Retina (tissue), 1 donor: Measurements from ENCODE around the gene TRABD2B.

ENCODE experiments used
- DNase-seq: peaks from one replicate; pipeline ENCODE4 v3.0.0-alpha.2; 2016

Gene TRABD2B

DNA sequence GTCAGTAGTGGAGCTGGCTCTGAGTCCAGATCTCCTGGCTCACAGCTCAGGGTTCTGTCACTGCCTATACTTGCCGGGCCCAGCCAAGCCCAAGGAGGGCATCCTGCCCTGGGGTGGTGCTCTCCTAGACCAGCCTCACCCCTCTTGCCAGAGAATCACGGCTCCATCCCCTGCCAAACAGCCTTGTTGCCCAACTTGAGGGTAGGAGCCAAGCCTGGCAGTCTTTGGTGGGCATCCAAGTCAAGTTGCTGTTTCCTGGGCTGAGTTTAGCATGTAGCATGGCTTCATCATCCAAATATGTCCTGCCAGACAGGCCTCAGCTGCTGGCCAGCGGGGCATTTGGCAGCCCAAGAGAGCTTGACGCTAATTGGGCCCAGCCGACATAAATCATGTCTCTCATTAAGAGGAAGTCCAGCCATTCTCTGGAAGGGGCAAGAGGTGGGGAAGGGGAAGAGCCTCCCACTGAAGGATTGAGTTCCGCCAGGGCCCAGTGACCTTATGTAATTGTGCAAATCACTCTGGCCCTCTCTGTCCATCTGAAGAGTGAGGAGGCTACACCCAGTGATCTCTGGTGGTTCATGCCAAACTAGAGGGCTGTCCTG is 22.6 kb upstream of the TRABD2B start:
- no peak for DNase-seq

DNA sequence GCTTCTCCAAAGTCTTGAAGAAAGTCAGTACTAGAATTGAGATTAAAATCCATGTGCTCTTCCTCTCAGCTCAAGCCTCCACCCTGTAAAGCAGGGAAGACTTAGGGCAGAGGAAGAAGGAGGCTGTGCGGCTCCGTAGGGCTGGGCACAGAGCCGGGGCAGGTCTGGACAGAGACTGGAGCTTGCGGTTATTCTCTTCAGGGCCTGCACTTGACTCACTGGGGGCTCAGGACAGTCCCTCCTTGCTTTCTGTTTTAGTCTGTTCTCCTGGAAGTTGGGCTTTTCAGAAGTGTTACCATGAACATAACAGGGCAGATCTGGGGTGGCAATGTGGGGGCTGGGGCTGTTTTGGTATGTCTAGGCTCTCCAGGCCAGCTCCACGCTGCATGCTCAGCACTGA is 21.6 kb upstream of the TRABD2B start:
- no peak for DNase-seq

DNA sequence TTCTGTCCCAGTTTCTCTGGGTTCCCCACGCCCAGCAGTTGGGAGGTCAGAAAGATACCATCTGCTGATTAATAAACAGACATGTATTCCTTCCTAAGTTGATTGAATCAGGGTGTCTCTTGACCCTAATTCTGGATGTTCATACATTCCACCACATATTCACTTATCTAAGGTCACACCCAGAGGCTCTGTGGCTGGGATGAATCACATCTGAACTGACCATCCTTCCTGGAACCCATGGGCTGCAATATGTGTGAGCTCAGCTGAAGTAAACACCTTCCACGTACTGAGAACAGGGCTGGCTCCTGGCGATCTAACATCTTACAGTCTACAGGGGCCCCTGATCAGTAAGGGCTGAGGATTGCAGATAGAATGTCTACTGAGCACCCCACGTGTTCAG is 20.5 kb upstream of the TRABD2B start:
- DNase-seq: no peak

DNA sequence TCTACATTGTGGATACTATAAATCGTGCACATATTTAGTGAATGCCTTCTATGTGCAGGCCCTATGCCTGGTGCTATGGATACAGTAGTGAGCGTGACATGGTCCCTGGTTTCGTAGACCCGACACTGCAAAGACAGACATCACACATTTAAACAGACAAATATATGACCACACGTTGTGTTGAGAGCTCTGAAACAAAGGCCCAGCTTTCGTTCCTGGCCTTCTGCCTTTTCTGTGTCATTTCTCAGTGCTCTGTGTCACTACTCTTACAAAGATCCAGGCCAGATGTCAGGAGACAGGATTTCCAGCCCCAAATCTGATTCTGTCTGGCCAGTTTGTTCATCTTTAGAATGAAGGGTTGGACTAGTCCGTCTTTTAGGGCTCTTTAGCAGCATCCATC is 19.3 kb upstream of the TRABD2B start:
- no peak for DNase-seq

DNA sequence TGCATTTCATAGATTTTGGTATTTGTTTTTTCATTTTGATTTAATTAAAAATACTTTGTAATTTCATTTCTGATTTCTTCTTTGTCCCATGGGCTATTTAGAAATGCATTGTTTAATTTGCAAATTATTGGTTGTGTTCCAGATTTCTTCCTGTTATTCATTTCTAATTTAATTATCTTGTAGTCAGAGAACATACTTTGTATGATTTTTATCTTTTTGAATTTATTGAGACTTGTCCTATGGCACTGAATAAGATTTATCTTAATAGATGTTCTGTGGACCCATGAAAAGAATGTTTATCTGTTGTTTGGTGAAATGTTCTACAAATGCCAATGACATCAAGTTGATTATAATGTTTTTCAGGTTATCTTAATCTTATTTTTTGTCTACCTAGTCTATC is 16.1 kb upstream of the TRABD2B start:
- no peak for DNase-seq

DNA sequence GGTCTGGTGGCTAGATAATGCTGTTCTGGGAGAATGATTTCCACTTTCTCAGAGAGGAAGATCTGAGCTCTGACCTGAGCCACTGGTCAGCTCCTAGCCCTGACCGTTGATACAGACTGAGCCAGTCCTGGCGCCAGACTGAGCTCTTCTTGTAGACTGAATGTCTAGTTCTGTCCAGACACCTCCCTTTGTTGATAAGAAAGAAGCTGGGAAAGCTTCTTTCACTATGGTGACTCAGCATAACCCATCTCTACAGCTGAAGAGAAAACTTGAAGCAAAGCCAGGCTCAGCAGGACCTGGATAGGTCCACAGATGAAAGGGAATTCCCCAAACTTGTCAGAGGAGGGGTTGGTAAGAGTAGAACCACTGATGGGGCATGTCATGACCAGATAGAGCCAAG is 9.9 kb upstream of the TRABD2B start:
- DNase-seq: no peak

DNA sequence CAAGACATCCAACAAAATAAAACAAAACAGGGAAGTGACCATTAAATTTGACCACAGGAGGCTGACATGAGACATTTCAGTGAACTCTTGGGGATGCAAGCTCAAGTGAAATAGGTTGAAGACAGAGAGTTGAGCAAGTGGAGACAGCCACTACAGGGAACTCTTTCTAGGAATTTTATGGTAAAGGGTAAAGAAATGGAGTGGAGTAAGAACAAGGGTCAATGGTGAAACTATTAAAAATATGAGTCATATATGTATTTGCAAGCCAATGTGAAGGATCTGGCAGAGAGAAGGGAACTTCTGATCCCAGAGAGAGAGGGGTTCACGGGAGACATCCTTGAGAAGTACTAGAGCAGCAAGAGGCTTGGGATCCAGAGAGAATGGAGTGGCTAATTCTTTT is 9.1 kb upstream of the TRABD2B start:
- DNase-seq: no peak

DNA sequence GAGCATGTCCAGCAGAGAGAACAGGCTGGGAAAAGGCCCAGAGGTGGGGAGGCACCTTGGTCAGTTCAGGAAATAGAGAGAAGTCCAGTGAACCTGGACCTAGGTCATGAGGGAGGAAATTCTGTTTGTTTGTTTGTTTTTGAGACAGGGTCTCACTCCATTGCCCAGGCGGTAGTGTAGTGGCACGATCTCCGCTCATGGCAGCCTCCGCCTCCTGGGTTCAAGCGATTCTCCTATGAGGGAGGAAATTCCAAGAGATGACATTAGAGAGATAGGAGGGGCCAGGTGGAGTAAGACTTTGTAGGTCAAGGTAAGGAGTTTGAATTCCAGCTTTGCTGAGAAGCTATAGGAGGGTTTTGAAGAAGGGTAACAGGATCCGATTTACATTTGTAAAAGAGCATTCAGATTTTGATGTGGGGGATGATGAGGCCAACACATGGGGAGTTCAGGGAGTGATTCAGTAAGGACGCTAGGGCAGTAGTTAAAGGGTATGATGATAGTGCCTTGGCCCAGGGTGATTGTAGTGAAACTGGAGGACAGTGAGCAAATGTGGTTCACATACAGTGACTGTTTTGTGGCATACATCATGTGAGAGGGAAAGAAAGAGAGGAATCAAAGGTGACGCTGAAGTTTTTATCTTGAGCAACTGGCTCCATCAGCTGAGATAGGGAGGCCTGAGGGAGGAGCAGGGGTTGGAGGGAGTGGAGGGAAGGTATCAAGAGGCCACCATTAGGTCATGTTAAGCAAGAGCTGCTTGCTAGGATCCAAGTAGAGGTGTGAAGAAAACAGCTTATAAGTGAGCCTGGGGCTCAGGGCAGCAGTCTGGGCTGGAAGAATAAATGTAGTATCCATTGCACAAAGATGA is 8.3 kb upstream of the TRABD2B start:
- no peak for DNase-seq

DNA sequence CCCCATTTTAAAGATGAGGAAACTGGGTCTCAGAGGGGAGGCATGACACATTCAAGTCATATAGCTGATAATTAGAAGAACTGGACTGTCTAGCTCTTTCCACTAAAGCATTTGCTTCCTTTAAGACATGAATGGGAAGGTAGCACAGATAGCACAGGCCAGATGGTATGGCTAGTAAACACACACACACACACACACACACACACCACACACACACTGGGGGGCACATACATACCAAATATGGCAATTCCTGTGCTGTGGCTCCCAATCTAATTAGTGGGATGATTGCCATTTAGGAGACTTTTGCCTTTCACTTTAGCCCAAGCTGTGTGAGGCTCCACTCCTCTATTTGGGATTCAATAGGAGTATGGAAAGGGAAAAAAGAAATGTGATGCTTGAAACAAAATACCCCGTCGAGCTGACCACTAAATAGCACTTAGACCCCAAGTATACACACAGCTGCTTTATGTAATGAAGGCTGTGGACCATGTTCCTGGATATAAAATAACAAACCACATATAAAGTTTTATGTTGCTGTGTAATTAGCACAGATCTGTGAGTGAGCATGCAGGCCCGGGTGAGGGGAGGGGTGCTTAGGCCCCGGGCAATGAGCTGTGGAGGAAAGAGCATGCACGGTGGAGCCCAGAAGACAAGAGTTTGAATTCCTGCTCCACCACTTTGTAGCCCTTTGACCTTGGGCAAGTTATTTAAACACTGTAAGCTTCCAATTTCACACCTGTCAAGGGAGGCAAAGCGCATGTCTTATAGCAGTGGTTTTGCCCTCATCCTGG is 6.8 kb upstream of the TRABD2B start:
- DNase-seq: no peak

DNA sequence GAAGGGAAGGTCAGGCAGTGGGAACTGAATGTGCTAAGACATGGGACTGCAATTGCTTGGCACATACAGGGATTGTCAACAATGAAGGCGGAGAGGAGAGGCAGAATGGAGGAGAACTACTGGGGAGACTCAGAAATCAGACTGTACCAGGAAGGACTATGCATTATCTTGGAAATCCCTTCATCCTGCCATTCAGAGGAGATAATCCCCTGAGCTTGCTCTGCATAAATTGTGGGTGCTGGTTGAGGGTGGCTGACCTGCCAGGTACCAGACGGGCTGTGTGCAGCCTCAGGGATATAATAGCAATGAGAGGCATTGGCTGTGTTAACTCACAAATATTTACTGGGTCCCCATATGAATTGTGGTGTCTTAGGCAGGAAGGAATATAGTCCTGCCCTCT is 5.0 kb upstream of the TRABD2B start:
- DNase-seq: no peak

DNA sequence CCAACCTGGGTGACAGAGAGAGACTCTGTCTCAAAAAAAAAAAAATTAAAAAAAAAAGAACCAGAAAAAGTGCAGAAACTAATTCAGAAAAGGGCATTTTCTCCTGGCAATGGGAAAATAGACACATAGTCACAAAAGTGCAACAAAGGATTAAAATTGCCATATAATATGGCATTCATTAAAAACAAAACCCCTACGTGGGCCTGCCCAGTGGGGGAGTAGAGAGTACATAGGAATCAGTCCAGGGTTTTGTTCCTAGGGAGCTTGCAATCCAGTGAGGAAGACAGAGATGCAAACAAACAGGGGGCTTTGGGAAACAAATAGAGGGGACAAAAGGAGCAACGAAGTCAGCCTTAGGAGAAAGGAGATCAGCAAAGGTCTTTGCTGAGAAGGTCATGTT is 4.5 kb upstream of the TRABD2B start:
- DNase-seq: no peak

DNA sequence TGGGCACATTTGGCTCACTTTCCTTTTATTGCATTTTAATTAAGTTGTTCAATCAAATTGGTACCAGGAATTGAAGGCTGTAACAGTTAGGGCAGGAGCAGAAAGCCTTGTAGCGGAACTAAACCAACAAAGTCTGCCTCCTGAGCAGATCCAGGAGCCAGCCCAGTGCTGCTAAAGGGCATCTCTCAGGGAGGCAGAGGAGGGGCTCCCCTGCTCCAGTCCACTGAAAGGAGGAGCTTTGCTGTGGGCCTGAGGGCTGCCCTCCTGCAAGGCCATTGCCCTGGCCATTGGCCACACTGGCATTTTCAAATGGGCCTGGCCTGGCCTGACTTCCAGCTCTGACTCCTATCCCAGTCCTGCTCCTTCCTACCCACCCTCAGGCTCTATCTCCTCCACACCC is 3.7 kb upstream of the TRABD2B start:
- no peak for DNase-seq

DNA sequence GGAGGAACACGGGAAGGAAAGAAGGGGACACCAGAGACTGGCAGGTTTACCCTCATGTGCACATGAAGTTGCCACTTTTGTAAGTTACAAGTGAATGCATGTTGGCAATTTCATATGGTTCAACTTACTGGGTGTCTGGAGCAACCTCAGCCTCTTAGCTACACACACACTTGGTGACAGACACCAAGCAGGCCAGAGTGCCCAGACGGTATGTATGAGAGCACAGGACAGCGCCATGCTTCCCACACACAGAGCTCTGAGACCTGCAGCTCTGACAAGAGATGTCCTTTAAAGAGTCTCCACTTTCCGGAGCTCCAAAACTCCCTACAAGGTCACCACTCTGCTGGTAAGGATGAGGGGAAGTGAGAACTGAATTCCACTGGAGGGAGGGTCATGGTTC is 1.9 kb upstream of the TRABD2B start:
- no peak for DNase-seq

DNA sequence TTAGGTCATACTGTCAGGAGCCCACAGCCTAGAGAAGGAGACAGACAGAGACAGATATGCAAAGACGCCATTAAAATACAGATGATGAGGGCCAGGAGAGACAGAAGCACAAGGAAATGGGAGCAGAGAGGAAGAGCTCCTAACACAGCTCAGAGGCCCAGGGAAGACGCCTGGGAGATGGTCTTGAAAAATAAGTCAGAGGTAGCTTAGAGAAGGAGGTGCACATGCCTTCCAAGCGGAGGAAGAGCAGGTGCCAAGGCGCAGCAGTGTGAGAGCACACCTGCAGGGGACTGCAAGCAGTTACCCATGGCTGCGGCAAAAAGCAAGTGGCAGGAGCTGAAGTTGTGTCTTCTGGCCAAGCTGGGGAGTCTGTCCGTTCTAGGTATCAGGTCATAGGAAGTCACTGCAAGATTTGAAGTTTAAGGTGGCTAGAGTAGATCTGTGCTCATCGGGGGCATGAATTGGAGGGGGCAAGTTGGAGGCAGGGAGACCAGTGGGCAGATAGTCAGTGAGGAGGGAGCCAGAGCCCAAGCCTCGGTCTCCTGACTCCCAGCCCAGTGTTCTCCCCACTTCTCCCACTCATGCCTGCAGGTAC is 1.3 kb upstream of the TRABD2B start:
- DNase-seq: no peak

DNA sequence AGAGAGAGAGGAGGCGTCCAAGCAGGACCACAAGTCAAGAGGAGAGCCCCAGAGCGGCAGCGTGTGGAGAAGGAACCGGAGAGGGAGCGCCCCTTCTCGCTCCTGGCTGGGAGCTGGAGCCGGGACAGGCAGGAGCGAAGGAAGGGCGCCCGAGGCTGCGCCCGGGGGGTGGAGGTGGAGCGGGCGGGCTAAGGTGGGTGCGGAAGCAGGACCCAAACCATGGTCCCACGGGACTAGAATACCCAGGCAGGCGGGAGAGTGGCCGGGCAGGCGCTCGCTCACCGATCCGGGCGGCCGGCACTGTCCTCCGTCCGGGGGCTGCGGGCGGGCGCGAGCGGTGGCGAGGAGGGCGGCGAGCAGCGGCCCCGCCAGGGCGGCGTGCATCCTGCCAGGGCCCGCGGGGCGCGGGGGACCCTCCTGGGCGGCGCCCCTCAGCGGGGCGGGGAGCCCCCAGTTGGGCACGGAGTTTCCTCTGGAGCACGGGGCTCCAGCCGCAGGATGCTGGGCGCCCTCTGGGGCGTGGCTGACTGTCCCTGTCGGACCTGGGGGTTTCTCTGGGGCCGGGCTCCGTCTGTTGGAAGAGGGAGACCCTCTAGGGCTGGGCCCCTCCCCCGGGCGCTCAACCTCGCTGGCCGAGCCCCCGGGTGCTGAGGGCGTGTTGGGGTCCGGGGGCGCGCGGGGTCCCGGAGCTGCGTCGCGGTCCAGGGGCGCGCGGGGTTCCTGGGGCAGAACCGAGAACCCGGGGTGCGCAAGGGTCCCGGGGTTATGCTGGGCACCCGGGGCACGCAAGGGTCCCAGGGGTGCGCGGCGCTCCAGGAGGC is 569 bp downstream of the TRABD2B start:
- DNase-seq: peak; percentile 56

DNA sequence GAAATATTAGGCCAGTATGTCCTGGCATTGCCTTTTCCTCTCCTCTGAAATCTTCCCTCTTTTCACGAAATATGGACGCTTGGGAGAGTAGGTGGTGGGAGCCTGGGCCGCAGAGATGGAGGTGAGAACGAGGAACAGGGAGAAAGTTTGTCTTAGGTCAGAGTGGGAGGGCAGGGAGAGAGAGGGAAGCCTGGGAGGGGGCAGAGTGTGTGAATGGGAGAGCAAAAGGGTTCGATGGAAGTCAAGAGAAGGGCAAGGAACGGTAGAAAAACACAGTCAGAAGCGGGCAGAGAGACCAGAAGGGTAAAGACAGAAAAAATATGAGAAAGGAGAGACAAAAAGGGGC is 1.2 kb downstream of the TRABD2B start:
- no peak for DNase-seq

DNA sequence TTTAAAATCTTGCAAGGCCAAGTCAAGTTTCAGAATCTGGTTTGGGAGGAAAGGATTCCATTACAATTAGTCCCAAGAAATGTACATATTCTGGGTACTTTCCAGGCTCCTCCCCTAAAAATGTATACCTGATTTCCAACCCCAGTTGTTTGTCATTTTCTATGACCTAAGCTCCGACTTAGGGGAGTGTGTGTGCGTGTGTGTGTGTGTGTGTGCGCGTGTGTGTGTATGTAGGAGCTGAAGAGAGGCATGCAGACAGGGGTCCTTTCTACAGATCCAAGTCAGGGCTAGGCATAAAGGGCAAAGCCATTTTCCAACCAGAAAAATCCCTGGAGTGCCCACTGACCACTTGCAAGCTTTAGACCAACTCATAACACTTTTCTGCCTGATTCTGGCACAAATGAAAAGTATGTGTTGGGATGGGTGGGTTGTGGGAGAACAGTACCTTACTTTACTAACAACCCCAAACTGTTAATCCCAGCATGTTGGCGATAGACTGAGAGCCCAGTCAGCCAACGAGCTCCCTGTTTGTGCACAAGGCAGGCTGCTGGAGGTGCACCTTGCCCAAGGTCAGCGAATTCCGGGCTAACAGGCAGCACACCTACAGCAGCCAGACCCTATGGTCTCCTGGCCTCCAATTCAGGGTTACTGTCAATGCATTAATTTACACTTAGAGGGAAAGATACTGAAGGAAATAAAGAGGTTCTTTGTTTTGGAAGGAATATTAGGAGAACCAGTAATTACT is 1.7 kb downstream of the TRABD2B start:
- DNase-seq: no peak

DNA sequence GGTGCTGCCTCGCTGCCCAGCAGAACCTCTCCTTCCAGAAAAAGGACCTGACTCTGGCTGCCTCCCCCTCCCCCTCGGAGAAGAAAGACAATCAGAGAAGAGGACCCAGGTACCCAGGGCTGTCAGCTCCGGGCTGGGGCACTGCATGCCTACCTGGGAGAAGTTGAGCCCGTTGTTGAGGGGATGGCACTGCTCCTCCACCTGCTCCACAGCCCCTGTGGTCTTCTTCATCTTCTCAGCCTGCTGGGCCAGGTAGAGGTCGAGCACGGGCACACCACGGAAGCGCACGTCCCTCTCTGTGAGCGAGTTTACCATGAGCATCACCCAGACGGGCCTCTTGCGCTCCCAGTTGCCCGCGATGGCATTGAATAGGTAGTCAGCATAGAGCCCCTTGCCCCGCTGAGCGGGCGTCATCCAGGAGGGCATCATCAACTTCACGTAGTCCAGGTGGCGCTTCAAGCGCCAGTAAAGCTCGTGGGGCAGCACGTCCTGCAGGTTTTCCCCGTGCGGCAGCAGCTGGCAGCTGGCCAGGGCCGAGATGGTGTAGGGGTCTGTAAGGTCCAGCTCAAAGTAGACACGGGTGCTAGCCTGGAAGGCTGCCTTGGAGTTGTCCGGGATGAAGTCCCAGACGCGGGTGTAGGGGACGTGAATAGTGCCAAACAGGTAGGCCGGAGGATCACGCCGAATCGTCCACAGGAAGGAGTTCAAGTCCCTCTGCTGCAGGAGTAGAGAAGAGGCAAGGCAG is 3.1 kb downstream of the TRABD2B start:
- no peak for DNase-seq

DNA sequence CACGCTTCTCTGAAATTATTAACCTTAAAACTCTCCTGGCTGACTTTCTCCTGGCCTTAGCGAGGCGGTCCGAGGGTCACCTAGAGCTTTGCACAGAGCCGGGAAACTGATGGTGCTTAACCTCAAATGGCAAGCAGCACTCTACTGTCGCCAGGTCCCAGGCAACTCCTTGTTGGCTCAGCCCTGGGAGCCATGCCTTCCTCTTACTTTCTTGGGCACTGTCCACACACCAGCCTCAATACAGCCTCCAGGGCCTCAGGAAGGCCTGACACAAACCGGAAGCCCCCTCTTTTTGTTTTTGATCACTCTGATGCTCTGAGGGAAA is 3.8 kb downstream of the TRABD2B start:
- DNase-seq: no peak

DNA sequence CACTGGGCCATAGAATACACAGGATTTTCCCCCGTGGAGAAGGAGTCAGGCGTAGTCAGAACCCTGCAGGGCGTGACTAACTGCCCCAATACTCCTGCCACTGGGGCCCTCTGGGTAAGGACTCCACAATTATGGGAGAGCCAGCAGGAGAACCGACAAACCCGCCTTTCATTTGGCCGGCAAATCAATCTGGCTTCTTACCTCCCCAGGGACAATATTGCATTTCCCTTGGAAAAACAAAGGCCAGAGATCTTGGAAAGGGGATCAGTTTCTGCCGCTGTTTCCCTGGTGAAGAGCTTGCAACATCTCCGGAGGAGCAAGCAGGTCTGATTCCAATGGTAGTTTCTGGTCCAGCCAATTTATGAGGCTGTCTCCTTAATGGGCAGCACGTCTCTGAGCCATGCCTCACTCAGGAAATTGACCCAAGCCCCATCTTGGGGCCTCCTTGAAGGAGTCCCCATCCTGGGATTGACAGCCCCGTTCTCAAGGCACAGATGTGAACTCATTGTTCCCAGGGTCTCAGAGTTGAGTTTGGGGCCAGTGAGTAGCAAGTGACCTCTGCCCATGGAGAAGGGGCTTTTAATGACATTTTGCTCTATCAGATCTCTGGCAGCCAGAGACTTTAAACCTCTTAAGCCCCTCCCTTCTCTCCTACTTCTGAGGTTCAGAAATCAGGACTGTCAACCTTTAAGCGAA is 4.3 kb downstream of the TRABD2B start:
- DNase-seq: no peak

DNA sequence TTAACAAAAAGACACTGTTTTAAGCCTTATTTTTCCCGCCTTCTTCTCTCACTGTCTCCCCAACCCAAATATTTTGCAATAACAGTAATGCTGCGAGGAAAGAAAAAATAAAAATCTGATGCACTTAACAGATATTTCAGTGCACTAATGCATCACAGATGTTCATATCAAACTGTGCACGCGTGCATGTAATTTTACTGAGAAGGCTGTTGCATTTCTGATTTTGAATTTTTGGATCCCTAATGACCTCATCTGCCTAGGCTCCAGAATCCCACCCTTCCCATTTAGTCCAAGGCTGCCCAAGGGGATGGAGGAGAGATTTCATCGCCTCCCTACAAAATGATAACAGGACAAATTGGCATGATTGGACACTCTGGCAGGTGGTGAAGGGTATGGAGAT is 5.5 kb downstream of the TRABD2B start:
- DNase-seq: no peak
